Stimulated activated CD8-positive, alpha-beta memory T cell treated with anti-CD3 and anti-CD28 coated beads, Interleukin-12 subunit alpha, Interleukin-12 subunit beta, amount 100 ng/mL, for 1 hour (primary cell): ENCODE results near the gene PCDH9.
A peak's percentile ranks its signal among the peaks of the same experiment; 100 is the strongest.

Experiments used
- DNase-seq: peaks from one replicate; pipeline ENCODE4 v3.0.0-alpha.2; 2020; ENCODE audit warnings: low read depth

The PCDH9 gene

GRCh38 chr13:67225252-67226159 is 4.6 kb downstream of the PCDH9 start:
- DNase-seq, result no peak

DNA sequence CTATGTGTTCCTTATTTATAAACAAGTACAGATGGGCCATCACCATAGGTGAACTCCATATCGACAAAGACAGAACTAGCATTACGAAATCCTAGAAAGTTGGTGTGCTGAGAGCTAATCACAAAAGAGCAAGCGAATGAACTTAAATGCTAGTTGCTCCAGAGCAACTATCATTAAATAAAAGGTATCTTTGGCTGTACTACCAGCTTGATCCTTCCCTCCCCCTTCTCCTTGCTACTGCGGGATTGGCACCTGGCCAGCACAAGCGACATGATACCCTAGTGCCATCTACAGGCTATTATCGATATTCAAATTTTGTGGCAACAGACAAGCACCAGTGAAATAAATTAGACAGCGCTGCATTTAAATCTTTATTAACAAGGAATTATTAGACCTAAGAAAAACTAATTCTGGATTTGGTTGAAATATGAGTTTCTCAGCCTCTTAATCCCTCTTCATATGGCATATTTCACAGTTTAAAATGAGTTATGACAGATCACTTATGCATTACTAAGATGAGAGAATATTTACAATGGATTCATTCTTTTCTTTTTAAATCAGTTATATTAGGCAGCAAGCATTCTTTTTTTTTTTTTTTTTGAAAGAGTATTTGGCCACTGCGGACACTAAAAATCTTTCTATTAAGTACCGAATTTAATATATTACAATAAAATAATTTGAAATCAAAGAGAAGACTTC is 5.8 kb downstream of the PCDH9 start:
- peak; percentile 20 for DNase-seq

DNA sequence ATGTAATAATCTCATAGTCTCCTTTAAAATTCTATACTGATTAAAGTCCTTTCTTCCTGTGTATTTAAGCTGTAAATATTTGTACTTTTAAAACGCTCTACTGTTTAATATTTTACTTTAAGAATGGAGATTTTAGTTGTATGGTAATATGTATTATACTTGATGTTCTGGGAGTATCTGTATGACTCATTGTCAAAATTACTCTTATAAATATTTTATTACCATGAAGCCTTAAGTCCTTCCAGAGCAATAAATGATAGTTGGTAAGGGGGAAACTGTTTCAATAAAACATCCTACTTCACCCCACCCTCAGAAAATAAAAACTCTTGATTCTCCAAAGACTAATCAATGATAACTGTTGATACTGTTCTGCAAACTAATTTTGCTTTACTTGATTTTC is 6.4 kb downstream of the PCDH9 start:
- DNase-seq, result no peak

DNA sequence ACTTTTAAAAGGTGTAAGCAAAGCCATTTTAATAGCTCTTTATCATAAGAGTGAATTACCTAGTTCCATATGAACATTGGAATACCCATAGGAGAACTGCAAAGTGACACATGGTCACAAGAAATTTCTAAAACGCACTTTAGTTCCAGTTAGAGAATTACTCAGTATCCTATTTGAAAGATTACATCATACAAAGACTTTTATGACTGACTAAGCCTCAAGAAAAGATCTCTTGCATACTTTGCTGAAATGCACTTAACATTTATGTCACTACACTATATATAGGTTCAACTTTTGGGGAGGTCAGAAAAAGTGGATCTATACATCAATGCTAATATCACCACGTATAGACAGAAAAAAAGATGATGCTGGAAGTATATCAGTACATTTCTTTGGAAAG is 7.1 kb downstream of the PCDH9 start:
- no peak for DNase-seq

DNA sequence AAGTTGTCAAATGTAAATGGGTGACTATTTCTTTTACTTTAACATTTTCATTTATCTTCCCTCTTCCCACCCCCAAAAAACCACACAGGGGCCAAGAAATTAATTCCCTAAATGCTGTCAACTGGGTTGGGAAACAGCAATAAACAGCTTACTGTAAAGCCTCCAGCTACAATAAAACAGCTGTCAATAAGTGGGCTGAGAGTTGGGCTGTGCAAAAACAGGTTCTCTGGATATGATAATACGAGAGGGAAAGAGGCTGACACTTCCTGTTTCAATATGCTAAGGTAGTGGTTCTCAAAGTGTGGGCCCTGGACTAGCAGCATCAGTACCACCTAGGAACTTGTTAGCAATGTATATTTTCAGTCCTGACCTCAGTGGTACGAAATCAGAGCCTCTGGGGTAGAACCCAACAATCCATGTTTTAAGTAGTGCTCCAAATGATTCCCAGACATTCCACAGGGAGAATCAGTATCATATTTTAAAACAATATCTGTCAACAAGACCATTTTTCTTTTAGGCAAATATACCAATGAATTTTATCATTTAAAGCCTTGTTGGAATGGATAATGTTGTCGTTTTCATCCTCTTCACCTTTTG is 8.4 kb downstream of the PCDH9 start:
- no peak for DNase-seq

GRCh38 chr13:67219113-67219512 is 11.0 kb downstream of the PCDH9 start:
- DNase-seq, result no peak

GRCh38 chr13:67217880-67218279 is 12.3 kb downstream of the PCDH9 start:
- DNase-seq, result no peak

GRCh38 chr13:67216864-67217263 is 13.3 kb downstream of the PCDH9 start:
- no peak for DNase-seq

DNA sequence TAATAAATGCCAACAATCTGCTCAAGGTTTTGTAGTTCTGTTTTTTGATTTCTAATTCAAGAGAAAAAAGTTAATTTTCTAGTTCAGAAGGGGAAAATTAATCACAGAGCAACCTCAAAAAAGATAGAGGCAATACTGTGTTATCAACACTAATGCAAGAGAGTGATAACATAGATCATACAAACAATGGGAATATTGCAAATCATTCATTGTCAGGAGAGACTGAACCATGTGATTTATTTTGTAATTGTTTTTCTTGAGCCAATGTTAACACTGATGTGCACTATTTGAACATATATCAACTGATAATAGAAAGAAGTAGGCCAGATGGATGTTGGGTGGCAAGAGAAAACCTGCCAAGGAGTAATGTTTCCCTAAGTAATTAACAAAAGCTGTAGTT is 19.9 kb downstream of the PCDH9 start:
- no peak for DNase-seq

DNA sequence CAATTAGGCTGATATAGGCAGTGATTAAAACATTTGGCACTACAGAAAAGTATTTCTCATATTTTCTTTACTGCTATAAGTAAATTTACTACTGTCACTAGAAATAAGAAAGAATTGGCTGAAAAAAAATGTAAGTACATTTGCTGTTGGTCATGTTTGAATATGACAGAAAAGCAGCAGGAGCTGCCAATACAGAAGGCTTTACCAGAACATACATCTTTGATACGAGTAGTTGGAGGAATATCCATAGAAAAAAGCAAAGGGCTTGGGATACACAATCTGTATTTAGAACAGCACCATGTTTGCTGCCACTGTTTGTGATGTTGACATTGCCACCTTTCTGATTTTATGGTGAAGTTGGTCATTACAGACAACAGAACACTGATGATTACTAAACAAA is 21.6 kb downstream of the PCDH9 start:
- no peak for DNase-seq

DNA sequence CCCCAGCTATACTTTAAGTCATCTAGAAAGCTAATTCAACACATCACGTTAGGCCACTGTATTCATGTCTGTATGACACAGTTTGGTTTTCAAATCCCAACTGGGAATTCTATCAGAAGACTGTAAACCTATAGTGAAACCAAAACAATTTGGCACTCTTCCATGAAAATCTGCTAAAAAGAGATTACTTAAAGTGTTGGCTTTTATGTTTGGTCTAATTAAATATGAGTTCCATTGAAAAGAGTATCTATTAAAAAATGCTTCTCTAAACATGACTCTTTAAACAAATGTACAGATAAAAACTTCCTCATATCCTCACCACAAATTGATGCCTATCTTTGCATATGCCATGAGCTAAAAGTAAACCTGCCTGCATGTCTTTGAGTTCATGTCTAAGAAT is 25.4 kb downstream of the PCDH9 start:
- DNase-seq, result no peak

GRCh38 chr13:67200605-67201004 is 29.5 kb downstream of the PCDH9 start:
- no peak for DNase-seq

GRCh38 chr13:67200183-67200582 is 30.0 kb downstream of the PCDH9 start:
- DNase-seq, result no peak

DNA sequence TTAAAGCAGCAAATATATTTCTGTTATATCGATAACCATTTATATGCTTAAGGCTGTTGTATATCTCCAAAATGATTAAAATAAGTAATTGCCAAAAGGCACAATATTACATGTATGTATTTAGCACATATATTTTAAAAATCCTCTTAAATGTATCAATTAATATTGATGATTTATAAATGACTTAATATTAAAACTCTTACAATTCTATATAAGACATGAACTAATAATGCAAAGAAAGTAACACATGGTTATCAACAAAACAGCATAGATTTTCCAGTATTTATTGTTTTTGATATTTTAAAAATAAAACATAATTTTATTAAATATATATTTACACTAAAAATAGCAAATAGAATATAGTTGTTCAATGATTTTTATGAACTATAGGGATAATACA is 32.4 kb downstream of the PCDH9 start:
- no peak for DNase-seq

GRCh38 chr13:67193979-67194378 is 36.2 kb downstream of the PCDH9 start:
- DNase-seq, result no peak

GRCh38 chr13:67192751-67193150 is 37.4 kb downstream of the PCDH9 start:
- DNase-seq, result no peak

GRCh38 chr13:67186995-67187569 is 43.1 kb downstream of the PCDH9 start:
- DNase-seq, result no peak

- no peak for DNase-seq
Observed at GRCh38 chr13:67184247-67184646, 45.9 kb downstream of the PCDH9 start.

- no peak for DNase-seq
Observed at GRCh38 chr13:67183151-67183550, 47.0 kb downstream of the PCDH9 start.

- no peak for DNase-seq
Observed at GRCh38 chr13:67175836-67176459, 54.2 kb downstream of the PCDH9 start.

GRCh38 chr13:67168384-67168783 is 61.8 kb downstream of the PCDH9 start:
- no peak for DNase-seq

- no peak for DNase-seq
Observed at GRCh38 chr13:67167420-67167819, 62.7 kb downstream of the PCDH9 start.
